Measurements from ENCODE around the gene SEMA4G. TPM values are rescaled to one million over a fixed set of nuclear protein-coding genes. Genes with fewer than 3 reads are reported as not detected.

The SEMA4G gene
- total and polyA plus RNA-seq, 2 of the 13 experiments (the other 11 are each of a cell fraction or from before 2014, with no cell fraction given): 46.2 to 207 TPM

DNA sequence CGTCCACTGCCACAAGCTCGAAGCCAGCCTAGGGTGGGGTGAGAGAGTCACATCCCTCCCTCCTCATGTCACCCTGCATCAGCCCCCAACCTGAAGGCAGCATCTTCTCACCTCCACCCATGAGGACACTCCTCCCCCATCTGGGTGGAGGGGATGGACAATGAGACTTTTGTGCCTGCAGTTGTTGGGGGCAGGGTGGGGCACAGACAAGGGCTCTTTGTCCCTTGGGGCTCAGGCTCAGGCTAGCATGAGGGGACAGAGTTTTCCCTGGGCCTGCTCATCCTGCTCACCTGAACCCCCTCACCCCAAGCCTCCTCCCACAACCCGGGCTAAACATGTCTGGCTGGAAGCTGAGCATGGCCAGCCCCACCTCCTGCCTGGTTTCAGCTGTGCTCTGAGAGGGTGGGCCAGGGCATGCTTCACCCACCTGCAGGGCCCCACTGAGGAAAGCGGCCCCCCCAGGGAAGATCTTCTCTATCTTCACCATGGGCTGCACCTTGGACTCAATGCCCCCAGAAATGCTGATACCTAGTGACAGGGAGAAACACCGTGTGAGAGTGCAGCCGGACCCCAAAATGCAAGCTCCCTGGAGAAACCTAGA lies 39.6 kb downstream of the SEMA4G start (continued):
- TF ChIP-seq, protein P1, sequence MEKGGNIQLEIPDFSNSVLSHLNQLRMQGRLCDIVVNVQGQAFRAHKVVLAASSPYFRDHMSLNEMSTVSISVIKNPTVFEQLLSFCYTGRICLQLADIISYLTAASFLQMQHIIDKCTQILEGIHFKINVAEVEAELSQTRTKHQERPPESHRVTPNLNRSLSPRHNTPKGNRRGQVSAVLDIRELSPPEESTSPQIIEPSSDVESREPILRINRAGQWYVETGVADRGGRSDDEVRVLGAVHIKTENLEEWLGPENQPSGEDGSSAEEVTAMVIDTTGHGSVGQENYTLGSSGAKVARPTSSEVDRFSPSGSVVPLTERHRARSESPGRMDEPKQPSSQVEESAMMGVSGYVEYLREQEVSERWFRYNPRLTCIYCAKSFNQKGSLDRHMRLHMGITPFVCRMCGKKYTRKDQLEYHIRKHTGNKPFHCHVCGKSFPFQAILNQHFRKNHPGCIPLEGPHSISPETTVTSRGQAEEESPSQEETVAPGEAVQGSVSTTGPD (CRISPR knock-in tag; IDR thresholded peaks at IDR 0.05): no peak; the same call in 1 of the 2 replicates
- no peak for TF ChIP-seq ELF4 (CRISPR knock-in tag; IDR thresholded peaks at IDR 0.05; ENCODE audit: borderline replicate concordance)
- TF ChIP-seq ZNF335 (CRISPR knock-in tag; IDR thresholded peaks at IDR 0.05): no peak
- no peak for TF ChIP-seq ZNF446 (CRISPR knock-in tag; IDR thresholded peaks at IDR 0.05)
- peak; percentile 89 for TF ChIP-seq RXRA (CRISPR knock-in tag; IDR thresholded peaks at IDR 0.05)
- TF ChIP-seq, protein P2, sequence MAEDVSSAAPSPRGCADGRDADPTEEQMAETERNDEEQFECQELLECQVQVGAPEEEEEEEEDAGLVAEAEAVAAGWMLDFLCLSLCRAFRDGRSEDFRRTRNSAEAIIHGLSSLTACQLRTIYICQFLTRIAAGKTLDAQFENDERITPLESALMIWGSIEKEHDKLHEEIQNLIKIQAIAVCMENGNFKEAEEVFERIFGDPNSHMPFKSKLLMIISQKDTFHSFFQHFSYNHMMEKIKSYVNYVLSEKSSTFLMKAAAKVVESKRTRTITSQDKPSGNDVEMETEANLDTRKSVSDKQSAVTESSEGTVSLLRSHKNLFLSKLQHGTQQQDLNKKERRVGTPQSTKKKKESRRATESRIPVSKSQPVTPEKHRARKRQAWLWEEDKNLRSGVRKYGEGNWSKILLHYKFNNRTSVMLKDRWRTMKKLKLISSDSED (CRISPR knock-in tag; IDR thresholded peaks at IDR 0.05): no peak
- TF ChIP-seq FOXK1 (CRISPR knock-in tag; IDR thresholded peaks at IDR 0.05; ENCODE audit: borderline replicate concordance, low read depth): no peak
- peak; percentile 26; the same call in 1 of the 2 replicates for TF ChIP-seq ZFY (CRISPR knock-in tag; IDR thresholded peaks at IDR 0.05)
- TF ChIP-seq ERF (CRISPR knock-in tag; IDR thresholded peaks at IDR 0.05): no peak
- TF ChIP-seq HNF4G (IDR thresholded peaks at IDR 0.05; ENCODE audit: borderline replicate concordance, low read depth, low read length): peak; percentile 8; the same call in 1 of the 2 replicates
- no peak for TF ChIP-seq HNF4G (CRISPR knock-in tag; IDR thresholded peaks at IDR 0.05; ENCODE audit: borderline replicate concordance, low read depth)
- TF ChIP-seq ZFYVE20 (CRISPR knock-in tag; IDR thresholded peaks at IDR 0.05; ENCODE audit: borderline replicate concordance, low read depth): no peak
- TF ChIP-seq NFKBIZ (CRISPR knock-in tag; IDR thresholded peaks at IDR 0.05): no peak
- peak; percentile 76 for TF ChIP-seq SOX13 (IDR thresholded peaks at IDR 0.05)
- TF ChIP-seq SOX13 (CRISPR knock-in tag; conservative IDR thresholded peaks at IDR 0.05 in 1 of 2, IDR thresholded peaks at IDR 0.05 in 1 of 2): peak in 1 of 2 experiments; percentile 97; a peak in 2 of 4 replicates
- TF ChIP-seq ZBTB7B (CRISPR knock-in tag; IDR thresholded peaks at IDR 0.05): peak; percentile 29; the same call in 1 of the 2 replicates
- TF ChIP-seq NONO (IDR thresholded peaks at IDR 0.05): no peak
- 0 out of 2 replicates have a peak, but pooled peaks have one; percentile 36 for TF ChIP-seq NONO (CRISPR knock-in tag; conservative IDR thresholded peaks at IDR 0.05)
- TF ChIP-seq CEBPG (CRISPR knock-in tag; IDR thresholded peaks at IDR 0.05): 0 out of 2 replicates have a peak, but pooled peaks have one; percentile 16
- peak; percentile 50 for TF ChIP-seq HOXA3 (CRISPR knock-in tag; IDR thresholded peaks at IDR 0.05)
- no peak for TF ChIP-seq AHR (CRISPR knock-in tag; IDR thresholded peaks at IDR 0.05)
- TF ChIP-seq, protein P3, sequence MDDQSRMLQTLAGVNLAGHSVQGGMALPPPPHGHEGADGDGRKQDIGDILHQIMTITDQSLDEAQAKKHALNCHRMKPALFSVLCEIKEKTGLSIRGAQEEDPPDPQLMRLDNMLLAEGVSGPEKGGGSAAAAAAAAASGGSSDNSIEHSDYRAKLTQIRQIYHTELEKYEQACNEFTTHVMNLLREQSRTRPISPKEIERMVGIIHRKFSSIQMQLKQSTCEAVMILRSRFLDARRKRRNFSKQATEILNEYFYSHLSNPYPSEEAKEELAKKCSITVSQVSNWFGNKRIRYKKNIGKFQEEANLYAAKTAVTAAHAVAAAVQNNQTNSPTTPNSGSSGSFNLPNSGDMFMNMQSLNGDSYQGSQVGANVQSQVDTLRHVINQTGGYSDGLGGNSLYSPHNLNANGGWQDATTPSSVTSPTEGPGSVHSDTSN (CRISPR knock-in tag; IDR thresholded peaks at IDR 0.05; ENCODE audit: borderline replicate concordance): no peak
- TF ChIP-seq, protein P4, sequence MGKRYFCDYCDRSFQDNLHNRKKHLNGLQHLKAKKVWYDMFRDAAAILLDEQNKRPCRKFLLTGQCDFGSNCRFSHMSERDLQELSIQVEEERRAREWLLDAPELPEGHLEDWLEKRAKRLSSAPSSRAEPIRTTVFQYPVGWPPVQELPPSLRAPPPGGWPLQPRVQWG (CRISPR knock-in tag; IDR thresholded peaks at IDR 0.05; ENCODE audit: borderline replicate concordance, low read depth): no peak
- no peak for TF ChIP-seq MAF1 (CRISPR knock-in tag; IDR thresholded peaks at IDR 0.05; ENCODE audit: borderline replicate concordance)
- TF ChIP-seq HMG20B (CRISPR knock-in tag; conservative IDR thresholded peaks at IDR 0.05): peak; percentile 72; the same call in 1 of the 2 replicates
- TF ChIP-seq, protein P5, sequence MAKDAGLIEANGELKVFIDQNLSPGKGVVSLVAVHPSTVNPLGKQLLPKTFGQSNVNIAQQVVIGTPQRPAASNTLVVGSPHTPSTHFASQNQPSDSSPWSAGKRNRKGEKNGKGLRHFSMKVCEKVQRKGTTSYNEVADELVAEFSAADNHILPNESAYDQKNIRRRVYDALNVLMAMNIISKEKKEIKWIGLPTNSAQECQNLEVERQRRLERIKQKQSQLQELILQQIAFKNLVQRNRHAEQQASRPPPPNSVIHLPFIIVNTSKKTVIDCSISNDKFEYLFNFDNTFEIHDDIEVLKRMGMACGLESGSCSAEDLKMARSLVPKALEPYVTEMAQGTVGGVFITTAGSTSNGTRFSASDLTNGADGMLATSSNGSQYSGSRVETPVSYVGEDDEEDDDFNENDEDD (CRISPR knock-in tag; IDR thresholded peaks at IDR 0.05; ENCODE audit: borderline replicate concordance): peak; percentile 53; the same call in 1 of the 2 replicates
- TF ChIP-seq ZFP62 (CRISPR knock-in tag; IDR thresholded peaks at IDR 0.05): no peak
